IPS-NIHi7 (cell line): ENCODE measurements around the gene POLA1.

Source experiments
- DNase-seq: peaks from one replicate; pipeline ENCODE4 v3.0.0; 2012; ENCODE audit warnings: mixed read lengths; ENCODE audit errors: extremely low spot score

POLA1 gene

GRCh38 chrX:24696294-24696693, 2.6 kb downstream of the POLA1 start:
- DNase-seq = no peak

- no peak for DNase-seq
Measured at GRCh38 chrX:24702362-24703184, 8.9 kb downstream of the POLA1 start.

DNA sequence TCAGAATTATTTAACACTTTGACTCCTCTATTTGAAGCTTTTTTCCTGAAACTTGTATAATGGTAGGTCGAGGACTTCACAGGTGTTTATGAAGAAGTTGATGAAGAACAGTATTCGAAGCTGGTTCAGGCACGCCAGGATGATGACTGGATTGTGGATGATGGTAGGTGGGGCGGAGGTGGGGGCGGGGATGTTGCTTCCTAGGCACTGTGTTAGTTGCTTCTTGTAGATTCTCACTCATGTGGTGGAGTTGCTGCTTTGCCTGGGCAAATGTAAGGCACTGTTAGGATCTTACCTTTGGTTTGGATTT, 9.4 kb downstream of the POLA1 start:
- DNase-seq = no peak

DNA sequence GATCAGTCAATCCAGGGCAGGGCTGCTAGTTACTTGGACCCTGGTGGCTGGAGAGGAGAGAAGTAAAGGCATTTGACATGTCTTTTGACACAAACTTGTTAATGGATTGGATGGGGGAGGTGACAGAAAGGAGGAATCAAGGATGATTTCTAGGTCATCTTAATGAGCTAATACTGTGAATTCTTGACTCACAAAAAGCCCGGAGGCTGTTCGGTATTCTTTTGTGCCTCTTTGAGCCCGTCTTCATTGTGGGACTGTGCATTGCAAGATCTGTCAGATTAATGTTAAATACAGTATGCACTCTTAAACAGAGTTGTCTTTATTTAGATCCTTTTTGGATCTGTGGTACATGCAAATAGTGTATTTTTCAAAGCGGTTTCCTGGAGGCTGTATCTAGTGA, 25.1 kb downstream of the POLA1 start:
- no peak for DNase-seq

DNA sequence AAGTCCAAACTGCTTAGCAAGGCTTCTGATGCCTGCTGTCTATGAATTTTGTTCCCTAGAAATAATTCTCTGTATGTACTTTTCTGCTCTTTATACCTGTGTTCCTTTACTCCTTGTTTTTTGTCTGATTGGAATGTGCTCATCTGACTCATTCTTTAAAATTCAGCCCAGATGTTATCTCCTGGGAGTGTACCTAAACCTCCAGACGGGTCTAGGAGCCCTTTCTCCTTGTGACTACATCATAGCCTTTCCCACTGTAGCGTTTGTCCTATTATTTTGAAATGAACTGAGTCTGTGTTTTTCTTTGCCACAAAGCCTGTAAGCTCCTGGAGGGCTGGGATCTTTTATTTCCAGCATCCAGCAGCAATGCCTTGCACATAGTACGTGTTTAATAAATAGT, 26.3 kb downstream of the POLA1 start:
- DNase-seq = no peak

DNA sequence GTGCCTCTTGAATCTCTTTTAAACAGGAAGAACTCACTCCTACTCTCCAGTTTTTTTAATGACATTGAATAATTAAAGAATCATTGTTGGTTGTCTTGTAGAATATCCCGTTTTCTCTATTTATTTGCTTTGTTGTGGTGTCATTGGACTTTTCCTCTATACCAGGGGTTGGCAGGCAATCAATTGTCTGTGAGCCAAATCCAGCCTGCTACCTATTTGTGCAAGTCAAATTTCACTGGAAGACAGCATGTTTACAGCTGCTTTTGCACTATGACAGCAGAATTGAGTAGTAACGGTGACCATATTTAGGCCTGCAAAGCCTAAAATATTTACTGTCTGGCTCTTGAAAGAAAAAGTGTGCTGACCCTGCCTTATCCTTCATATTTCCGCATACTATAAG, 34.8 kb downstream of the POLA1 start:
- DNase-seq = no peak

DNA sequence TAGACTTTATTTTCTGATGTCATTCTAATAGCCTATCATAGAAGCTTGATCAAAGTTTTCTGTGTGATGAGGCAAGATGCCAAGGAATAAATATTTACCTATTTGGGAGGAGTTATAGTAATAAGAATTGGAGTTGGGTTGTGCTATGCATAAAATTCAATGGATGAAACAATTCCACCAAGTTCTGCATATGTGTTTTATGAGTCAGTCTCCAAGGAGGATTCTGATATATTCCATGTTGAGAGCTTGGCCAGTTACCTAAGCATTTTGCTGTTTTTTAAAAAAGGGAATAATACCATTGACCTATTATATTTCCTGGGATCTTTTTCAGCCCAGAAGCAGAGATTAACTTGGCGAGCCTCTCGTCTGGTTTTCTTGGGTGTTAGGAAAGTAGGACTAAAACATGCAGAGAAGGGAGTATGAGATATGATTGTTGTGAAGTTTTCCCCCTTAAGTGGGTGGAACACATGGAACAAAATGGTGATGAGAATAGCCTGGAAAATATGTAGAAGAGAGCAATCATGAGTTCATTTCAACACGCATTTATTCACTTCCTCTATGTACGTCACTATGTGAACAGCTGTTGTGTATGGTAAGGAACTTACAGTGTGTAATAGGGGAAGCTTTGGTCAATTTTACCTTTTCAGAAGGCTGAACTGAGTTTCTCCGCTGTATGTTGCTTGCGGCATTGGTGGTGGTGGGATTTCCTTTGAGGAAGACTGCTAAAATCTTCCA, 39.2 kb downstream of the POLA1 start:
- no peak for DNase-seq

GRCh38 chrX:24741330-24741729, 47.6 kb downstream of the POLA1 start:
- no peak for DNase-seq

DNA sequence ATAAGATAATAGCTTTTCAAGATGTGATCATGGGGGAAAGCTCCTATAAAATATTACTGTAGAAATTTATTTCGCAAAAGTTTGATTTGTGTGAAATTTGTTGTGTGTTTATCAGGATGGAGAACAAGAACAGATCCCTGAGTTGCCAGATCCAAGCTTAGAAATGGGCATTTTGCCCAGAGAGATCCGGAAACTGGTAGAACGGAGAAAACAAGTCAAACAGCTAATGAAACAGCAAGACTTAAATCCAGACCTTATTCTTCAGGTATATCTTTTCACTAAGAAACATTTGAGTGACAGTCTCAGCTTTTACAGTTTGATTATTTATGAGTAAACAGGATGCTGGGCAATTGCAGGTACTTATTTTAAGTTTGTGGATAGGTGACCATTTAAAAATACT, 54.5 kb downstream of the POLA1 start:
- DNase-seq = no peak

DNA sequence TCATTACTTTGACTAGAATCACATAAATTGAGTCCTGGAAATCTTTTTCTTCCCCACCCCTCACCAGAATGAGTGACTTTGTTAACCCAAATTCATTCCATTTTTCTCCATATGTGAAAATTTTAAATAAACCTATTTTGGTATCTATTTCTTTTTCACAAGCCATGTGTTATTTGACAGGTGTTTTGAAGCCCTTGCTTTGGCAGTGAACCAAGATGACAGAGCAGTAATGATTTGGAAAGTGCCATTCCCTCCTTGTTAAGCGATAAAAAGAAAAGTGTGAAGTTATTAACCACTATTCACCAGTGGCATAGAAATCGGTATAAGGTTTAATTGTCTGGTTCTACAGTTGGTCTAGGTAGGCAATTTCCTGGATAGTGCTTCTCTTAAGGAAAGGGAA, 66.1 kb downstream of the POLA1 start:
- no peak for DNase-seq

GRCh38 chrX:24760363-24761000, 66.8 kb downstream of the POLA1 start:
- DNase-seq = no peak

GRCh38 chrX:24761306-24761705, 67.6 kb downstream of the POLA1 start:
- DNase-seq = no peak

DNA sequence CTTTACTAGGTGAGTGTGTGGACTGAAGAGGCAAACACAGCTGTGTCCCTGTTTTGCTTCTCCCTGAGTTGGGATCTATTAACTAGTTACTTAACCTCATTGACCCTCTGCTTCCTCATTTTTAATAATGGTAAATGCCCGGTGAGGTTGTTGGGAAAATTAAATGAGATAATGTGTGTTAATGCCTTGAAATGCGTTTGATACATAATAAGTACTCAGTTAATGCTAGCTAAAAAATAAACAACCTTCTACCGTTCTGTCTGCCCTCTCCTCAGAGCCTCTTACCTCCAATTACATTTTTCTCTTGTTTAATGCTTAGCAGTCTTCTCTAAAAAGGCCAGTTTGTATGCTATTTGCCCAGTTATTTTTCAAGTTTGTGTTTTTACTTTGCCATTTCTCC, 70.3 kb downstream of the POLA1 start:
- no peak for DNase-seq

DNA sequence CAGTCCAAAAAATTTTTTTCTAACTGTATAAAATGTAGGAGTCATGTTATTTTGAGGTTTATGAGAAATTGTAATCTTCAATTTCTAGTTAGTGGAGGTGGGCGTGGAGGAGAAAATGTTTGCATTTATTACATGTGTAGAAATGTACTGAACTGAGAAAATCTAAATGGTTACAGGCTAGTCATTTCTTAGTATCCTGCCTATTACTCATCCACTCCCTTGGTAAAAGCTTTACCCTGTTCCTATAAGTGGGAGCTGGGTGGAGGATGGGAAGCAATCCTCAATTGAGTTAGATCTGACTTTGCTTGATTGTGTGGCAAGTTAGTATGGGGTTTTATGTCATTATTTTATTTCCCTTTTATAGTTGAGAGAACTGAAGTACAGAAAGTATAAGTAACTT, 73.8 kb downstream of the POLA1 start:
- DNase-seq = no peak

DNA sequence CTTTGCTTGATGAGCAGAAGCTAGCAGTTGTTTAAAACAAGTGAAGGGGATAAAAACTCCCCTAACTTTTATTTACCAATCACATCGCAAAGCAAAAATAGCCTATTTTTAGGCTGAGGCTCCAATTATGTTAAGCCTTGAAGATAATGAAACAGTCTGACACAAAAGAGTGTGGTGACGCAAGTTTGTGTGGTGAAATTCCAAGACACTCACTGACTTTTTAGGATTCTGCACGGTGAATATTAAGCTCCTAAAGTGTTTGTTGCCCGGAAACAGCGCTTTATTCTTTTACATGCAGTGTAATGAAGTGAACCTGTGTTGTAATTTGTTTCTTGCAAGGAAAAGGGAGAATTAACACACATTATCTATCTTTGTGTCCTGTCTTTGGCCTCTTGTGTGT, 74.8 kb downstream of the POLA1 start:
- DNase-seq = no peak

- no peak for DNase-seq
Measured at GRCh38 chrX:24774650-24775049, 80.9 kb downstream of the POLA1 start.

- DNase-seq = no peak
Measured at GRCh38 chrX:24775891-24776290, 82.2 kb downstream of the POLA1 start.

DNA sequence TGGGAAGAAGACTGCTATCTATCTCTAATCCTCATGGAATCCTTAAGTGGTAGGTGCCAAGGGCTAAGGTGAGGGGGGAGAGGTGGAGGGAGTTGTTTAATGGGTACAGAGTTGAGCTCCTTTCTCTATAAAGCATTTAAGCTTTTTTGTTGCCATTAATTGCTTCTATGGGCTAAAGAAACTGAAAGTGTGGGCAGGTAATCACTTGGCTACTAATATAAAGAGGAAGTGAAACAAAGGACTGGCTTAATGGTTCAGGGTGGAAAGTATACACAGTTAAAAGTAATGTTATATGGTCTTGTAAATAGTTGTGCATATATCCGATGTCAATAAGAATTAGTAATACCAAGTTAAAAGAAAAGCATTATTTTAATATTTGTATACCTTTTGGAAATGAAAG, 83.9 kb downstream of the POLA1 start:
- no peak for DNase-seq

DNA sequence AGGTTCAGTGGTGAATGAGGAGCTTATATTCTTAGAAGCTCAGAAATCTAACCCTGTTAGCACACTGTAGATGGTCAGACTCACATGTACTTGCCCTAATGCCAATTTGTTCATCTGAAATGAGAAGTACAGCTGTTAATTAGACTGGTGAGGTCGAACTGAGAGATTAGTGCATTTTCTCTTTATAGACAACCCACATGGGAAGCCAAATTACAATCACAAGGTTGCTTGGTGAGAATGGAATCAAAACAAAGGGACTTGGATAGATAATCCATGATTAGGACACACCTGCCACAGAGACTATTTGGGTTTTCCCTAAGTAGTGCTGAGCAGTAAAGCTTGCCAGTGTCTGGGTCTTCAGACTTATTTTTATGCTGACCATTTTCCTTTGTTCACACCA, 88.3 kb downstream of the POLA1 start:
- DNase-seq = no peak

DNA sequence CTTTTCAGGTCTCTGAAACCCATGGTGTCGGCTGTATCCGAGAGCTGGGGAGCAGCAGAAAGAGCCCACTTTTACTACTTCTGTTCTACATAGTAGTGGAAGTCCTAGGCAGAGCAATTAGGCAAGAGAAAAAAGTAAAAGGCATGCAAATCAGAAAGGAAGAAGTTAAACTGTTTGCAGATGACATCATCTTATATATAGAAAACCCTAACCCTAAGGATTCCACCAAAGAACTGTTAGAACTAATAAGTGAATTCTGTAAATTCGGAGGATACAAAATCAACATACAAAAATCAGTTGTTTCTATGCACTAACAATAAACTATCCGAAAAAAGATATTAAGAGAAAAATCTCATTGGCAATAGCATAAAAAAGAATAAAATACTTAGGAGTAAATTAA, 95.3 kb downstream of the POLA1 start:
- no peak for DNase-seq

- no peak for DNase-seq
Measured at GRCh38 chrX:24790166-24790565, 96.4 kb downstream of the POLA1 start.

- no peak for DNase-seq
Measured at GRCh38 chrX:24796204-24796603, 102.5 kb downstream of the POLA1 start.

GRCh38 chrX:24799078-24799477, 105.4 kb downstream of the POLA1 start:
- no peak for DNase-seq
